Globus pallidus (tissue), 1 donor: ENCODE measurements around the gene PTBP3.
"Not testable (repeated sequence)": the region's sequence is repeated elsewhere in the genome, so short reads cannot be mapped to it uniquely, and the experiment has no call there.

Experiments
- DNase-seq: peaks from one replicate; pipeline ENCODE4 v3.0.0-alpha.2; 2015; ENCODE audit warnings: low spot score

The PTBP3 gene

GRCh38 chr9:112268413-112268812 is 65.0 kb downstream of the PTBP3 start:
- no peak for DNase-seq

- not testable (repeated sequence) for DNase-seq
Measured at GRCh38 chr9:112267086-112267485, 66.3 kb downstream of the PTBP3 start.

GRCh38 chr9:112265391-112265790 is 68.0 kb downstream of the PTBP3 start:
- DNase-seq = no peak

- DNase-seq = no peak
Measured at GRCh38 chr9:112262577-112262976, 70.8 kb downstream of the PTBP3 start.

GRCh38 chr9:112261133-112261532 is 72.3 kb downstream of the PTBP3 start:
- DNase-seq = no peak

GRCh38 chr9:112258106-112258505 is 75.3 kb downstream of the PTBP3 start:
- DNase-seq = no peak

GRCh38 chr9:112252194-112252593 is 81.2 kb downstream of the PTBP3 start:
- no peak for DNase-seq

GRCh38 chr9:112249277-112249676 is 84.1 kb downstream of the PTBP3 start:
- no peak for DNase-seq

- DNase-seq = no peak
Measured at GRCh38 chr9:112248722-112249121, 84.7 kb downstream of the PTBP3 start.

- DNase-seq = no peak
Measured at GRCh38 chr9:112247090-112247489, 86.3 kb downstream of the PTBP3 start.

- DNase-seq = no peak
Measured at GRCh38 chr9:112245126-112245525, 88.3 kb downstream of the PTBP3 start.

- no peak for DNase-seq
Measured at GRCh38 chr9:112242147-112242804, 91.1 kb downstream of the PTBP3 start.

GRCh38 chr9:112241491-112241890 is 91.9 kb downstream of the PTBP3 start:
- no peak for DNase-seq

- no peak for DNase-seq
Measured at GRCh38 chr9:112239708-112240107, 93.7 kb downstream of the PTBP3 start.

GRCh38 chr9:112239284-112239683 is 94.1 kb downstream of the PTBP3 start:
- DNase-seq = no peak

- no peak for DNase-seq
Measured at GRCh38 chr9:112234779-112235178, 98.6 kb downstream of the PTBP3 start.

- no peak for DNase-seq
Measured at GRCh38 chr9:112233769-112234168, 99.7 kb downstream of the PTBP3 start.

GRCh38 chr9:112232233-112232632 is 101.2 kb downstream of the PTBP3 start:
- DNase-seq = no peak

GRCh38 chr9:112226091-112226490 is 107.3 kb downstream of the PTBP3 start:
- no peak for DNase-seq

- DNase-seq = no peak
Measured at GRCh38 chr9:112224401-112225289, 108.8 kb downstream of the PTBP3 start.

- DNase-seq = no peak
Measured at GRCh38 chr9:112218908-112219307, 114.5 kb downstream of the PTBP3 start.

- no peak for DNase-seq
Measured at GRCh38 chr9:112212926-112213325, 120.5 kb downstream of the PTBP3 start.

- no peak for DNase-seq
Measured at GRCh38 chr9:112207451-112207850, 126.0 kb downstream of the PTBP3 start.
